ENCODE data around the gene TNFAIP8L1. TPM values are rescaled to one million over a fixed set of nuclear protein-coding genes. Genes with fewer than 3 reads are reported as not detected.

TNFAIP8L1 gene
- total and polyA plus RNA-seq, 9 donors: 6.8 to 15.5 (median 12.9) TPM

- DNase-seq: no peak
- H3K4me3 ChIP-seq (ENCODE audit: low read length): no peak overlapping the region
- no peaks in the 10 kb centered on the region for H3K9me3 ChIP-seq (replicated peaks; ENCODE audit: control insufficient read depth, low read depth, low read length)
- no peak overlapping the region for H3K27ac ChIP-seq (ENCODE audit: low read length)
- peaks cover 28% of the 10 kb centered on the region for H3K4me1 ChIP-seq (ENCODE audit: control insufficient read depth, insufficient read depth, low read length)
- WGBS (ENCODE audit: insufficient coverage): 80% methylated on average over 5 of the region's 6 CpGs
- H3K36me3 ChIP-seq (ENCODE audit: control insufficient read depth, insufficient read depth, low read length): no peaks in the 10 kb centered on the region
- H3K27me3 ChIP-seq (ENCODE audit: control insufficient read depth, insufficient read depth, low read length): no peaks in the 10 kb centered on the region
Observed at GRCh38 chr19:4642625-4643024, 3.3 kb downstream of the TNFAIP8L1 start.

DNA sequence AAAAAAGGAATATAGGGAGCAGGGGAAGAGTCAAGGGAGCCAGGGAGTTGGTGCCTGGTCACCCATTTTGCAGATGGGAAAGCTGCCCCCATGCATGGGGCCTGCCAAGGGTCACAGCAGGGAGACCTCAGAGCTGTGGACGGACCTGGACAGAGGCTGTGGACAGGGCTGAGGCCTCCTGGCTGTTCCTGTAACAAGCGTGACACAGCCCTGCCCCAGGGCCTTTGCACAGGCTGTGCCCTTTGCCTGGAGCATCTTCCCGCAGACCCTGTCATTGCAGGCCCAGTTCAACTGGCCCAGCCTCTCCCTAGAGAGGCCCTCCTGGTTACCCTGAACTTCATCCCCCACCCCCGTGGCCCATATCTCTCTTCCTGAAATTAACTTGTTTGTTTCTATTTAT is 6.4 kb downstream of the TNFAIP8L1 start:
- WGBS (ENCODE audit: insufficient coverage): 80% methylated on average over 1 of the region's 4 CpGs
- DNase-seq: no peak
- Histone ChIP-seq H3K27me3 (ENCODE audit: control insufficient read depth, insufficient read depth, low read length) (no peaks in the 10 kb centered on the region), H3K36me3 (ENCODE audit: control insufficient read depth, insufficient read depth, low read length) (peaks cover 9% of the 10 kb centered on the region), H3K4me1 (ENCODE audit: control insufficient read depth, insufficient read depth, low read length) (peaks cover 33% of the 10 kb centered on the region), H3K9me3 (replicated peaks; ENCODE audit: control insufficient read depth, low read depth, low read length) (no peaks in the 10 kb centered on the region), H3K27ac (ENCODE audit: low read length) (no peak overlapping the region), H3K4me3 (ENCODE audit: low read length) (no peak overlapping the region)

- Histone ChIP-seq H3K4me3 (ENCODE audit: low read length) (no peak overlapping the region), H3K4me1 (ENCODE audit: control insufficient read depth, insufficient read depth, low read length) (peaks cover 29% of the 10 kb centered on the region), H3K9me3 (replicated peaks; ENCODE audit: control insufficient read depth, low read depth, low read length) (no peaks in the 10 kb centered on the region), H3K27ac (ENCODE audit: low read length) (peak overlapping the region; percentile 81), H3K27me3 (ENCODE audit: control insufficient read depth, insufficient read depth, low read length) (no peaks in the 10 kb centered on the region), H3K36me3 (ENCODE audit: control insufficient read depth, insufficient read depth, low read length) (peaks cover 21% of the 10 kb centered on the region)
- WGBS (ENCODE audit: insufficient coverage): 24% methylated on average over 14 of the region's 20 CpGs
- peak; percentile 91 for DNase-seq
Observed at GRCh38 chr19:4647676-4648644, 8.6 kb downstream of the TNFAIP8L1 start.

- no peaks in the 10 kb centered on the region for H3K27me3 ChIP-seq (ENCODE audit: control insufficient read depth, insufficient read depth, low read length)
- H3K27ac ChIP-seq (ENCODE audit: low read length): no peak overlapping the region
- DNase-seq: no peak
- WGBS (ENCODE audit: insufficient coverage): 78% methylated on average over 15 of the region's 19 CpGs
- H3K9me3 ChIP-seq (replicated peaks; ENCODE audit: control insufficient read depth, low read depth, low read length): no peaks in the 10 kb centered on the region
- peaks cover 29% of the 10 kb centered on the region for H3K4me1 ChIP-seq (ENCODE audit: control insufficient read depth, insufficient read depth, low read length)
- H3K4me3 ChIP-seq (ENCODE audit: low read length): no peak overlapping the region
- H3K36me3 ChIP-seq (ENCODE audit: control insufficient read depth, insufficient read depth, low read length): peaks cover 28% of the 10 kb centered on the region
Observed at GRCh38 chr19:4649392-4650047, 10.2 kb downstream of the TNFAIP8L1 start.

- no peak overlapping the region for H3K27ac ChIP-seq (ENCODE audit: low read length)
- no peaks in the 10 kb centered on the region for H3K9me3 ChIP-seq (replicated peaks; ENCODE audit: control insufficient read depth, low read depth, low read length)
- no peak overlapping the region for H3K4me3 ChIP-seq (ENCODE audit: low read length)
- WGBS (ENCODE audit: insufficient coverage): 40% methylated on average over 1 of the region's 2 CpGs
- H3K4me1 ChIP-seq (ENCODE audit: control insufficient read depth, insufficient read depth, low read length): peaks cover 29% of the 10 kb centered on the region
- no peaks in the 10 kb centered on the region for H3K27me3 ChIP-seq (ENCODE audit: control insufficient read depth, insufficient read depth, low read length)
- DNase-seq: no peak
- peaks cover 33% of the 10 kb centered on the region for H3K36me3 ChIP-seq (ENCODE audit: control insufficient read depth, insufficient read depth, low read length)
Observed at GRCh38 chr19:4650159-4650558, 10.8 kb downstream of the TNFAIP8L1 start.

GRCh38 chr19:4652075-4652474 is 12.8 kb downstream of the TNFAIP8L1 start:
- no peak for DNase-seq
- 91% methylated on average over 40 of the region's 44 CpGs for WGBS (ENCODE audit: insufficient coverage)
- H3K36me3 ChIP-seq (ENCODE audit: control insufficient read depth, insufficient read depth, low read length): peaks cover 48% of the 10 kb centered on the region
- no peaks in the 10 kb centered on the region for H3K9me3 ChIP-seq (replicated peaks; ENCODE audit: control insufficient read depth, low read depth, low read length)
- H3K27ac ChIP-seq (ENCODE audit: low read length): no peak overlapping the region
- peaks cover 29% of the 10 kb centered on the region for H3K4me1 ChIP-seq (ENCODE audit: control insufficient read depth, insufficient read depth, low read length)
- H3K27me3 ChIP-seq (ENCODE audit: control insufficient read depth, insufficient read depth, low read length): no peaks in the 10 kb centered on the region
- no peak overlapping the region for H3K4me3 ChIP-seq (ENCODE audit: low read length)

GRCh38 chr19:4653793-4654436 is 14.6 kb downstream of the TNFAIP8L1 start:
- Histone ChIP-seq H3K9me3 (replicated peaks; ENCODE audit: control insufficient read depth, low read depth, low read length) (peaks cover 8% of the 10 kb centered on the region), H3K27me3 (ENCODE audit: control insufficient read depth, insufficient read depth, low read length) (no peaks in the 10 kb centered on the region), H3K4me1 (ENCODE audit: control insufficient read depth, insufficient read depth, low read length) (peaks cover 18% of the 10 kb centered on the region), H3K27ac (ENCODE audit: low read length) (no peak overlapping the region), H3K36me3 (ENCODE audit: control insufficient read depth, insufficient read depth, low read length) (peaks cover 67% of the 10 kb centered on the region), H3K4me3 (ENCODE audit: low read length) (no peak overlapping the region)
- WGBS (ENCODE audit: insufficient coverage): 71% methylated on average over 8 of the region's 13 CpGs
- no peak for DNase-seq

DNA sequence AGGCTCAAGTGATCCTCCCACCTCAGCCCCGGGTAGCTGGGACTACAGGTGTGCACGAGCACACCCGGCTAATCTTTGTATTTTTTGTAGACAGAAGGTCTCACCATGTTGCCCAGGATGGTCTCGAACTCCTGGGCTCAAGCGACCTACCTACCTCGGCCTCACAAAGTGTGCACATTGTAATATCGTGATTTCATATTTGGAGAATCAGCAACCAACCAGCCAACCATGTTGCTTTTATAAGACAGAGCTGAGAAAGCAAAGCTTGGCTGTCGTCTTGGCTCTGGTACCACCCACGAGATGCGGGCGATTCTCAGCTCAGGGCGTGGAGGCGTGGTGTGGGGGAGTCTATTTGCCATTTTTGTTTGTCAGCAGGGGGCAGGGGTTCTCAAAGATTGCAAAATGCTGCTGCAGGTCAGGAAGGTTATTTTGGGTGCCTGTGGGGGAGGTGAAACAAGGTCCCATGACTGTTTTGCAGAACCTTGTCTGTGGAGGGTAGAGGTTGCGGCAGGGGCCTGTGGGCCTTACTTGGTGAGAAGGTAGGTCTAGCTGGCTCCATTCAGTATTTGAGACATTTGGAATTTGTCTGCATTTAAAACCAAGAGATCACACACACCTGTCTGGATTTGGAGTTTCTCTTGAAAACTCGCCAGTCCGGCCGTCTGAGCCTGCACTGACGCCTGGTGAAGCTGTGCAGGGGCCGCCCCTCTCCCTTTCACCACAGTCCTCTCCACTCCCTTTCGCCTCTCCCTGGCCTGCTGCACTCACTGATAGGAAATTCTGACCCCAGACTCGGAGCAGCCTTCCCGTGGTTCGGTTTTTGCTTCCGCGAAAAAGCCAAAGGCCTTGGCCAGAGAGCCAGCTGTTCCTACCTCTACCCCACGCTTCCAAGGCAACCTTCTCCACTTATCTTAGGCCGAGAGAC is 15.4 kb downstream of the TNFAIP8L1 start:
- H3K4me1 ChIP-seq (ENCODE audit: control insufficient read depth, insufficient read depth, low read length): peaks cover 10% of the 10 kb centered on the region
- H3K4me3 ChIP-seq (ENCODE audit: low read length): no peak overlapping the region
- H3K36me3 ChIP-seq (ENCODE audit: control insufficient read depth, insufficient read depth, low read length): peaks cover 67% of the 10 kb centered on the region
- WGBS (ENCODE audit: insufficient coverage): 86% methylated on average over 23 of the region's 27 CpGs
- H3K27me3 ChIP-seq (ENCODE audit: control insufficient read depth, insufficient read depth, low read length): no peaks in the 10 kb centered on the region
- H3K9me3 ChIP-seq (replicated peaks; ENCODE audit: control insufficient read depth, low read depth, low read length): peaks cover 11% of the 10 kb centered on the region
- no peak for DNase-seq
- H3K27ac ChIP-seq (ENCODE audit: low read length): no peak overlapping the region

DNA sequence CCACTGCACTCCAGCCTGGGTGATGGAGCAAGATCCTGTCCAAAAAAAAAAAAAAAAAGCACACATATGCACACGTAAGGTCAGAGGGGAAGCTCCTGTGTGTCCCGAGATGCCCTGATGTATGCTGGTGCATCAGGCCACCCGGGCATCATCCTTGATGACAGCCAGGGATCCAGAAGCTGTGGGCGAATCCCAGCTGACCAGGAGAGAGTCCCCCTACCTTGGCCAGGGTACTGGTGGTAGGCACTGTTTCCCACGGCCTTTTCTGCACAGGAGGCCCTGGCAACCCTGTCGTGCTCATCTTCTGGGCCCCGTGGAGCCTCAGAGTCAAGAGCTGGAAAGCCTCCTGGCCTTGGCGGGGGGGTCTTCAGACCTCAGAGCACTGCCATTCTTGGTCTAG is 16.8 kb downstream of the TNFAIP8L1 start:
- 77% methylated on average over 8 of the region's 8 CpGs for WGBS (ENCODE audit: insufficient coverage)
- H3K4me3 ChIP-seq (ENCODE audit: low read length): no peak overlapping the region
- H3K27ac ChIP-seq (ENCODE audit: low read length): no peak overlapping the region
- peaks cover 78% of the 10 kb centered on the region for H3K36me3 ChIP-seq (ENCODE audit: control insufficient read depth, insufficient read depth, low read length)
- no peak for DNase-seq
- H3K9me3 ChIP-seq (replicated peaks; ENCODE audit: control insufficient read depth, low read depth, low read length): peaks cover 11% of the 10 kb centered on the region
- H3K4me1 ChIP-seq (ENCODE audit: control insufficient read depth, insufficient read depth, low read length): no peaks in the 10 kb centered on the region
- H3K27me3 ChIP-seq (ENCODE audit: control insufficient read depth, insufficient read depth, low read length): no peaks in the 10 kb centered on the region

Data from muscle of leg (tissue), 11 donors.